CD14-positive monocyte (primary cell): ENCODE results near the gene ROBO1. TPM values are rescaled to one million over a fixed set of nuclear protein-coding genes. Genes with fewer than 3 reads are reported as not detected.

Source experiments
- DNase-seq, 3 donors: peaks; one replicate each; pipeline ENCODE4 v3.0.0-alpha.2; 2011 to 2022
- H2AFZ ChIP-seq: 2 replicates; pipeline ENCODE4 v1.6.0; 2012; ENCODE audit warnings: mild to moderate bottlenecking, low read depth, low read length, inconsistent platforms; ENCODE audit not compliant: insufficient read depth, poor library complexity, severe bottlenecking
- H3K27ac ChIP-seq, 2 donors: 1 replicate in 1 of 2; 2 replicates in 1 of 2; pipeline ENCODE4 v1.5.1; 2012 to 2013; ENCODE audit warnings: low read length in 2 of 2, control low read depth in 1 of 2, inconsistent platforms in 1 of 2, low read depth in 1 of 2, mild to moderate bottlenecking in 1 of 2
- H3K27me3 ChIP-seq, 2 donors: one replicate each; pipeline versions ENCODE4 v1.6.0 to v1.6.1; 2011 to 2013; ENCODE audit warnings: low read length in 2 of 2; ENCODE audit not compliant: control insufficient read depth in 2 of 2, insufficient read depth in 2 of 2
- H3K36me3 ChIP-seq, 2 donors: replicated peaks in 1 of 2; 1 replicate in 1 of 2; 2 replicates in 1 of 2; pipeline versions ENCODE4 v1.5.1 to v1.6.1; 2012 to 2013; ENCODE audit warnings: low read length in 2 of 2, control low read depth in 1 of 2, inconsistent platforms in 1 of 2, mild to moderate bottlenecking in 1 of 2; ENCODE audit not compliant: insufficient read depth in 2 of 2, control insufficient read depth in 1 of 2
- H3K4me1 ChIP-seq, 2 donors: 1 replicate in 1 of 2; 2 replicates in 1 of 2; pipeline versions ENCODE4 v1.5.1 to v1.6.1; 2012 to 2013; ENCODE audit warnings: low read length in 2 of 2, control low read depth in 1 of 2, inconsistent platforms in 1 of 2, mild to moderate bottlenecking in 1 of 2, moderate library complexity in 1 of 2; ENCODE audit not compliant: insufficient read depth in 2 of 2, control insufficient read depth in 1 of 2
- H3K4me2 ChIP-seq: replicated peaks from 2 replicates; pipeline ENCODE3; 2012; ENCODE audit warnings: low read length, moderate library complexity, mild to moderate bottlenecking; ENCODE audit not compliant: poor library complexity, severe bottlenecking; ENCODE audit errors: extremely low read depth
- H3K4me3 ChIP-seq, 3 experiments: fragments of 200-600 bp in 1 of 3; sonication (generic) in 1 of 3; replicated peaks in 1 of 3; 1 replicate in 2 of 3; 2 replicates in 1 of 3; pipeline ENCODE4 v1.5.1; 2011 to 2013; ENCODE audit warnings: low read length in 3 of 3, mild to moderate bottlenecking in 3 of 3, control low read depth in 2 of 3, low read depth in 2 of 3, inconsistent platforms in 1 of 3, moderate library complexity in 1 of 3
- H3K79me2 ChIP-seq: 2 replicates; pipeline ENCODE4 v1.6.0; 2012; ENCODE audit warnings: mild to moderate bottlenecking, control low read depth, inconsistent platforms, low read length, moderate library complexity; ENCODE audit not compliant: insufficient read depth
- H3K9ac ChIP-seq: 2 replicates; pipeline ENCODE4 v1.6.0; 2017; ENCODE audit warnings: low read length, mild to moderate bottlenecking; ENCODE audit not compliant: insufficient read depth, poor library complexity, severe bottlenecking
- H3K9me3 ChIP-seq, 2 donors: replicated peaks in 1 of 2; 1 replicate in 1 of 2; 2 replicates in 1 of 2; pipeline versions ENCODE4 v1.5.1 to v1.6.1; 2012 to 2013; ENCODE audit warnings: low read length in 2 of 2, control low read depth in 1 of 2; ENCODE audit not compliant: control insufficient read depth in 1 of 2, insufficient read depth in 1 of 2
- H4K20me1 ChIP-seq: 2 replicates; pipeline ENCODE4 v1.6.0; 2012; ENCODE audit warnings: mild to moderate bottlenecking, low read length, control low read depth, moderate library complexity; ENCODE audit not compliant: insufficient read depth
- H3K27ac Mint-ChIP-seq, 7 donors: one replicate each; pipeline ENCODE4 v1.8.0; 2020; ENCODE audit warnings: mild to moderate bottlenecking in 7 of 7, mixed read lengths in 7 of 7, moderate library complexity in 6 of 7, inconsistent platforms in 2 of 7
- H3K27me3 Mint-ChIP-seq, 3 donors: one replicate each; pipeline ENCODE4 v1.8.0; 2021 to 2022; ENCODE audit warnings: low read depth in 3 of 3, mild to moderate bottlenecking in 3 of 3, mixed read lengths in 3 of 3, moderate library complexity in 3 of 3, inconsistent platforms in 1 of 3
- H3K36me3 Mint-ChIP-seq, 2 donors: one replicate each; pipeline ENCODE4 v1.8.0; 2020; ENCODE audit warnings: mixed read lengths in 2 of 2, inconsistent platforms in 1 of 2, mild to moderate bottlenecking in 1 of 2
- H3K4me1 Mint-ChIP-seq: one replicate; pipeline ENCODE4 v1.8.0; 2020; ENCODE audit warnings: mild to moderate bottlenecking, mixed read lengths
- H3K4me3 Mint-ChIP-seq, 2 donors: one replicate each; pipeline ENCODE4 v1.8.0; 2020; ENCODE audit warnings: mild to moderate bottlenecking in 2 of 2, mixed read lengths in 2 of 2, moderate library complexity in 1 of 2
- H3K9me3 Mint-ChIP-seq, 7 donors: one replicate each; pipeline ENCODE4 v1.8.0; 2020 to 2022; ENCODE audit warnings: mixed read lengths in 7 of 7, mild to moderate bottlenecking in 6 of 7, moderate library complexity in 6 of 7, inconsistent platforms in 2 of 7
- CTCF ChIP-seq: fragments of 200-600 bp; IDR thresholded peaks from one replicate; pipeline ENCODE4 v1.8.0; 2022; ENCODE audit warnings: antibody characterized with exemption, mild to moderate bottlenecking
- whole genome bisulfite sequencing: methylation state at CpG from one replicate; pipeline ENCODE4 v1.1.5; 2013; ENCODE audit warnings: missing lambda C conversion rate; ENCODE audit not compliant: insufficient coverage; 5-methylcytosine and 5-hydroxymethylcytosine counted together
- intact Hi-C, 2 donors: fragments of 100-400 bp; cut with micrococcal nuclease; formaldehyde crosslinking; loops; one replicate each; pipeline versions ENCODE4 v1.15.0 to v1.15.1; 2023
- polyA plus RNA-seq, 3 donors: library from polyadenylated mRNA; depleted of rRNA in 1 of 3; unstranded in 2 of 3; stranded (reverse) in 1 of 3; fragments of 300-500 nt in 2 of 3; fragments of >200 nt in 1 of 3; fragmentation: Illumina TruSeq in 2 of 3; gene quantifications; 1 replicate in 2 of 3; 2 replicates in 1 of 3; pipeline ENCODE4 v1.2.3, GENCODE V29; 2012 to 2021

Gene ROBO1
- polyA plus RNA-seq, 3 donors, result 0.09 to 0.10 TPM; not detected in 1

GRCh38 chr3:79268422-79268821 lies 499.4 kb downstream of the ROBO1 start:
- 56% methylated on average over 1 of the region's 4 CpGs for WGBS
- no peak for DNase-seq
- H2AFZ ChIP-seq, result no peak overlapping the region
- H3K9ac ChIP-seq, result no peak overlapping the region
- no peaks in the 10 kb centered on the region for H4K20me1 ChIP-seq
- Mint-ChIP-seq H3K4me3 (no peak overlapping the region), H3K27ac (no peak overlapping the region), H3K36me3 (no peaks in the 10 kb centered on the region), H3K4me1 (no peaks in the 10 kb centered on the region), H3K9me3 (peaks cover 0 to 10% (median 0%) of the 10 kb centered on the region in 7 donors), H3K27me3 (no peaks in the 10 kb centered on the region)
- H3K36me3 ChIP-seq, result no peaks in the 10 kb centered on the region
- no peak overlapping the region for H3K4me3 ChIP-seq
- H3K27ac ChIP-seq, result no peak overlapping the region
- no peak overlapping the region for H3K4me2 ChIP-seq
- no peaks in the 10 kb centered on the region for H3K9me3 ChIP-seq
- no peaks in the 10 kb centered on the region for H3K27me3 ChIP-seq
- intact Hi-C loops, result no loop called here
- no peaks in the 10 kb centered on the region for H3K79me2 ChIP-seq
- no peaks in the 10 kb centered on the region for H3K4me1 ChIP-seq
- no peak for TF ChIP-seq CTCF

- Histone ChIP-seq H3K27ac (no peak overlapping the region), H3K27me3 (no peaks in the 10 kb centered on the region), H3K9ac (no peak overlapping the region), H3K79me2 (no peaks in the 10 kb centered on the region), H3K36me3 (no peaks in the 10 kb centered on the region), H3K9me3 (no peaks in the 10 kb centered on the region), H2AFZ (no peak overlapping the region), H4K20me1 (no peaks in the 10 kb centered on the region), H3K4me3 (no peak overlapping the region), H3K4me1 (no peaks in the 10 kb centered on the region), H3K4me2 (no peak overlapping the region)
- no peak overlapping the region for H3K27ac Mint-ChIP-seq
- DNase-seq, result no peak
- H3K4me3 Mint-ChIP-seq, result no peak overlapping the region
- H3K27me3 Mint-ChIP-seq, result no peaks in the 10 kb centered on the region
- no peaks in the 10 kb centered on the region for H3K36me3 Mint-ChIP-seq
- no peak for TF ChIP-seq CTCF
- no peaks in the 10 kb centered on the region for H3K4me1 Mint-ChIP-seq
- no peaks in the 10 kb centered on the region for H3K9me3 Mint-ChIP-seq
- intact Hi-C loops, result no loop called here
- no CpG with 5 or more reads among the region's 2 CpGs for WGBS
These were observed 502.9 kb downstream of the ROBO1 start for GRCh38 chr3:79264892-79265291.
